H1 (cell line): Measurements from ENCODE around the gene SEMA4C.

Experiments used
- BCL11A ChIP-seq, 2 experiments: IDR thresholded peaks; one replicate each; pipeline ENCODE4 v1.6.1; 2011; ENCODE audit warnings: low read depth in 2 of 2, low read length in 2 of 2, mild to moderate bottlenecking in 2 of 2
- EGR1 ChIP-seq: IDR thresholded peaks from 2 replicates; pipeline ENCODE4 v1.6.1; 2011; ENCODE audit warnings: low read depth, low read length, borderline replicate concordance
- POLR2A ChIP-seq, 2 experiments: IDR thresholded peaks; 1 replicate in 1 of 2; 2 replicates in 1 of 2; pipeline ENCODE4 v1.6.1; 2011; ENCODE audit warnings: low read depth in 2 of 2, low read length in 2 of 2, mild to moderate bottlenecking in 2 of 2; ENCODE audit errors: control extremely low read depth in 1 of 2
- RNF2 ChIP-seq: fragments of 200-900, 300-1000 bp; sonication (generic); IDR thresholded peaks from 2 replicates; pipeline ENCODE4 v1.7.1; 2016; ENCODE audit warnings: borderline replicate concordance, low read depth, mild to moderate bottlenecking, antibody characterized with exemption, low read length; ENCODE audit not compliant: poor library complexity, severe bottlenecking; ENCODE audit errors: missing control alignments
- SIRT6 ChIP-seq: IDR thresholded peaks from one replicate; pipeline ENCODE4 v1.7.1; 2012; ENCODE audit warnings: low read length, inconsistent platforms
- YY1 ChIP-seq: IDR thresholded peaks from 2 replicates; pipeline ENCODE4 v1.6.1; 2011; ENCODE audit warnings: low read depth, mild to moderate bottlenecking, low read length
- TF ChIP-seq, protein P1 (sequence below), 3 experiments: IDR thresholded peaks; 1 replicate in 2 of 3; 2 replicates in 1 of 3; pipeline versions ENCODE4 v1.5.1 to v1.6.1; 2011; ENCODE audit warnings: low read length in 3 of 3, mild to moderate bottlenecking in 3 of 3, inconsistent platforms in 2 of 3, low read depth in 1 of 3, moderate library complexity in 1 of 3; ENCODE audit not compliant: insufficient read depth in 1 of 3; ENCODE audit errors: control extremely low read depth in 1 of 3
- TF ChIP-seq, protein P2 (sequence below): IDR thresholded peaks from 2 replicates; pipeline ENCODE4 v1.6.1; 2012; ENCODE audit warnings: inconsistent platforms
- TF ChIP-seq, protein P3 (sequence below): IDR thresholded peaks from 2 replicates; pipeline ENCODE4 v1.6.1; 2011; ENCODE audit warnings: low read length, improper control_type of control experiment

DNA sequence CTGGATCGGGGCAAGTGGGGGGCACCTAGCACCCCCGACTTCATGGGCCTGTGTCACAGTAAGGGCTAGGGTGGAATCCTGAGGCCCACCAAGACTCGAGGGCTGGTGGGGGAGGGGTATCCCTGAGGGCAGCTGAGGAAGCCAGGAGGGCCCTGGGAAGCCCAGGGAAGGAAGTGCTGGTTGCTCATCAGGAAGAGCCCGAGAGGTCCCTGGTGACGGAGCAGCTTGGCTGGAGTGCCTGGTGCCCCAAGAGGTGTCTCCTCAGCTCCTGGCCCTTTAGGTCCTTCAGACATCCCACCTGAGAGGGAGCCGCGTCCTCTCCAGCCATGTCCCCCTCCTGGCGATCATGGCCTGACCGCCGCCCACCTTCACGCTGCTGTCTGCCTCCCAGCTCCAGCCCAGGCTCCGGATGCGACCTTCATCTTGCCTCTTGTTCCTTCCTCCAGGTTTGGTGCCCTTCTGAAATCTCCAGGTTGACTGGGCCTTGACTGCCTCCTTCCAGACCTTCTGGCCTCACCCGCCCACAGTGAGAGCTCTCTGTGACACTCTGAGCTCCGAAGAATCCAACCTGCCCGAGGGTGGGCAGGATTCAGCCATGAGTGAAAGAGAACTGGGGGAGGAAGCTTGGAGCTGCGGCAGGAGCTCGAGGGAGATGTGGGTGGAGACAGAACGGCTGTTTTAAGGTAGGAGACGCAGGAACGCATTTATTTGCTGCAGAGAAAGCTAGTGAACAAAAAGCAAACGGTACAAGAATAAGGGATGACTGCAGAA lies 42.7 kb upstream of the SEMA4C start:
- TF ChIP-seq POLR2A (IDR thresholded peaks at IDR 0.05; ENCODE audit: control extremely low read depth in 1 of 2, low read depth in 2 of 2, low read length in 2 of 2) = no peak
- no peak for TF ChIP-seq EGR1
- TF ChIP-seq, protein P1, sequence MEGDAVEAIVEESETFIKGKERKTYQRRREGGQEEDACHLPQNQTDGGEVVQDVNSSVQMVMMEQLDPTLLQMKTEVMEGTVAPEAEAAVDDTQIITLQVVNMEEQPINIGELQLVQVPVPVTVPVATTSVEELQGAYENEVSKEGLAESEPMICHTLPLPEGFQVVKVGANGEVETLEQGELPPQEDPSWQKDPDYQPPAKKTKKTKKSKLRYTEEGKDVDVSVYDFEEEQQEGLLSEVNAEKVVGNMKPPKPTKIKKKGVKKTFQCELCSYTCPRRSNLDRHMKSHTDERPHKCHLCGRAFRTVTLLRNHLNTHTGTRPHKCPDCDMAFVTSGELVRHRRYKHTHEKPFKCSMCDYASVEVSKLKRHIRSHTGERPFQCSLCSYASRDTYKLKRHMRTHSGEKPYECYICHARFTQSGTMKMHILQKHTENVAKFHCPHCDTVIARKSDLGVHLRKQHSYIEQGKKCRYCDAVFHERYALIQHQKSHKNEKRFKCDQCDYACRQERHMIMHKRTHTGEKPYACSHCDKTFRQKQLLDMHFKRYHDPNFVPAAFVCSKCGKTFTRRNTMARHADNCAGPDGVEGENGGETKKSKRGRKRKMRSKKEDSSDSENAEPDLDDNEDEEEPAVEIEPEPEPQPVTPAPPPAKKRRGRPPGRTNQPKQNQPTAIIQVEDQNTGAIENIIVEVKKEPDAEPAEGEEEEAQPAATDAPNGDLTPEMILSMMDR (IDR thresholded peaks at IDR 0.05; ENCODE audit: control extremely low read depth in 1 of 3, insufficient read depth in 1 of 3, low read depth in 1 of 3, low read length in 3 of 3) = no peak
- no peak for TF ChIP-seq SIRT6
- TF ChIP-seq, protein P2, sequence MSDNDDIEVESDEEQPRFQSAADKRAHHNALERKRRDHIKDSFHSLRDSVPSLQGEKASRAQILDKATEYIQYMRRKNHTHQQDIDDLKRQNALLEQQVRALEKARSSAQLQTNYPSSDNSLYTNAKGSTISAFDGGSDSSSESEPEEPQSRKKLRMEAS = no peak
- no peak for TF ChIP-seq YY1
- no peak for TF ChIP-seq RNF2
- no peak for TF ChIP-seq BCL11A (IDR thresholded peaks at IDR 0.05; ENCODE audit: low read depth in 2 of 2, low read length in 2 of 2)
- TF ChIP-seq, protein P3, sequence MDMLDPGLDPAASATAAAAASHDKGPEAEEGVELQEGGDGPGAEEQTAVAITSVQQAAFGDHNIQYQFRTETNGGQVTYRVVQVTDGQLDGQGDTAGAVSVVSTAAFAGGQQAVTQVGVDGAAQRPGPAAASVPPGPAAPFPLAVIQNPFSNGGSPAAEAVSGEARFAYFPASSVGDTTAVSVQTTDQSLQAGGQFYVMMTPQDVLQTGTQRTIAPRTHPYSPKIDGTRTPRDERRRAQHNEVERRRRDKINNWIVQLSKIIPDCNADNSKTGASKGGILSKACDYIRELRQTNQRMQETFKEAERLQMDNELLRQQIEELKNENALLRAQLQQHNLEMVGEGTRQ = no peak
